ENCODE results near the gene SPSB2.

GRCh38 chr12:6825398-6826124 is 47.5 kb downstream of the SPSB2 start:
- peak; percentile 84 for TF ChIP-seq CTCF (conservative IDR thresholded peaks at IDR 0.05; ENCODE audit: low read length)
- TF ChIP-seq EZH2phosphoT487 (IDR thresholded peaks at IDR 0.05; ENCODE audit: borderline replicate concordance), result no peak
